Adipose tissue (tissue), 3 donors: ENCODE results near the gene RHCE. TPM values are rescaled to one million over a fixed set of nuclear protein-coding genes. Genes with fewer than 3 reads are reported as not detected.
"Not testable (repeated sequence)": the region's sequence is repeated elsewhere in the genome, so short reads cannot be mapped to it uniquely, and the experiment has no call there.

ENCODE experiments used
- H3K27ac ChIP-seq: one replicate; pipeline ENCODE4 v1.5.1; 2013; ENCODE audit warnings: low read depth, low read length
- WGBS, 3 donors: extraction: QIAGEN DNeasy Blood & Tissue Kit; methylation state at CpG; one replicate each; pipeline ENCODE4 v1.1.7; 2013; 5-methylcytosine and 5-hydroxymethylcytosine counted together
- polyA plus RNA-seq, 3 donors: library from polyadenylated mRNA; stranded (reverse); fragments of 200-250 nt; gene quantifications; one replicate each; pipeline ENCODE4 v1.2.3, GENCODE V29; 2013
- donor health status: healthy with polysubstance abuse.
- donor health status: Bipolar disorder and iron deficiency.
- donor health status: healthy.

RHCE gene
- polyA plus RNA-seq, 3 donors, result 0.10 to 0.30 TPM; not detected in 1

GRCh38 chr1:25328791-25329185 lies 91.8 kb downstream of the RHCE start:
- 40 to 72% (median 47%) methylated on average over 4 of the region's 4 CpGs for WGBS, 3 donors

GRCh38 chr1:25327864-25328790 lies 92.5 kb downstream of the RHCE start:
- no CpG with 5 or more reads among the region's 17 CpGs for WGBS, 3 donors
- H3K27ac ChIP-seq, result not testable (repeated sequence)

More at GRCh38 chr1:25328791-25329185, 91.8 kb downstream of the RHCE start:
- not testable (repeated sequence) for H3K27ac ChIP-seq

DNA sequence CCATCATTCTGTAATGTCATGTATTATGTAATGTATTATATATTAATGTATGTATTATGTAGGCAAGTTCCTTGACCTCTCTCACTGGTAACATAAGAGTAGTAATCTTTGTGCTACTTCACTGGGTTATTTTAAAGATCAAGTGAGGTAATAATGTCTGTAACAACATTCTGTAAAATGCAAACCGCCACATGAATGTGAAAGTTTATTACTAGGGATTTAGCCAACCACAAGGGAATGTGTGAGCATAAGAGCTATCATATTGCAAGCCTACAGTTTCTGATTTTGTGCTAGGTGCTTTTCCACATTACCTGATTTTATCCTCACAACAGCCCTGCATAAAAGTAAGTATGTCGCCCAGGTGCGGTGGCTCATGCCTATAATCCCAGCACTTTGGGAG lies 96.2 kb downstream of the RHCE start:
- 98 to 100% (median 100%) methylated on average over 3 of the region's 3 CpGs for WGBS, 3 donors
- not testable (repeated sequence) for H3K27ac ChIP-seq

DNA sequence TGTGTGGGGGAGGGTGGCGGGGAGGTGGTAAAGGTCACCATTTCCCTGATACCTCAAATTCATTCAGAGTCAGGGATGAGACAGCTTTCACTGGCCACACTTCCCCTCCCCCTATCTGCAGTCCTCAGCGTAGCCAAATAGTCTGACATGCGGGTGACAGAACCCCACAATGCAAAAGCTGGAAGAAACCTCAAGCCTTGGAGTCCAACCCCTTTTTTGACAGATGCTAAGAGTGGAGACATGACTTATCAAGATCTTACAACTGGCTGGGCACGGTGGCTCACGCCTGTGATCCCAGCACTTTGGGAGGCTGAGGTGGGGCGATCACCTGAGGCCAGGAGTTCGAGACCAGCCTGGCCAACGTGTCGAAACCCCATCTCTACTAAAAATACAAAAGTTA lies 98.5 kb downstream of the RHCE start:
- H3K27ac ChIP-seq, result not testable (repeated sequence)
- WGBS, 3 donors, result 89 to 93% (median 92%) methylated on average over 8 of the region's 9 CpGs

GRCh38 chr1:25320314-25320938 lies 100.2 kb downstream of the RHCE start:
- not testable (repeated sequence) for H3K27ac ChIP-seq
- 66 to 89% (median 77%) methylated on average over 9 of the region's 9 CpGs for WGBS, 3 donors

DNA sequence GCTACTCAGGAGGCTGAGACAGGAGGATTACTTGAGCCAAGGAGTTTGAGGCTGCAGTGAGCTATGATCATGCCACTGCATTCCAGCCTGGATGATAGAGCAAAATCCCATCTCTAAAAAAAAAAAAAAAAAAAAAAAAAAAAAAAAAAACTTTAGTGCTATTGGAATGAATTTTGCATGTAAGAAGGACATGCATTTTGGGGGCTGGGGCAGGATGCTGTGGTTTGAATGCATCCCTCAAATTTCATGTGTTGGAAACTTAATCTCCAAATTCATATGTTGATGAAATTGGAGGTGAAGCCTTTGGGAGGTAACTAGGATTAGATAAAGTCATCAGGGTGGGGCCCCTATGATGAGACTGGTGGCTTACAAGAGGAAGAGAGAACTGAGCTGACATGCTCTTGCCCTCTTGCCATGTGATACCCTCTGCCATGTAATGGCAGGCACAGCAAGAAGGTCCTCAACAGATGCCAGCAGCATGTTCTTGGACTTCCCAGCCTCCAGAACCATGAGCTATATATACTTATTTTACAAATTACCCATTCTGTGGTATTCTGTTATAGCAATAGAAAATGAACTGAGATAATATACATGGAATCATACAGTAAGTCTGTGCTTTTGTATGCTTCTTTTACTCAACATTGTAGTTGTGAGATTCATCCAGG lies 107.7 kb downstream of the RHCE start:
- H3K27ac ChIP-seq, result not testable (repeated sequence)

Other genes with a start within 250 kb of the RHCE start
- 10 to 100 TPM; 43.3 to 98.3 (median 45.5) TPM for gene SYF2, start 188.3 kb downstream of the RHCE start, polyA plus RNA-seq
- 10 to 100 TPM; 39.4 to 87.5 (median 46.0) TPM for gene RSRP1, start 173.4 kb downstream of the RHCE start, polyA plus RNA-seq
- not detected for gene RHD, start 148.3 kb downstream of the RHCE start, polyA plus RNA-seq
- 10 to 100 TPM; 33.3 to 87.3 (median 79.2) TPM for gene TMEM50A, start 82.5 kb downstream of the RHCE start, polyA plus RNA-seq
- 10 to 100 TPM in 1 of 3 donors, 1 to 10 TPM in 2; 3.8 to 16.7 (median 6.4) TPM for gene MACO1, start 10.1 kb upstream of the RHCE start, polyA plus RNA-seq
- 10 to 100 TPM; 11.3 to 22.8 (median 12.7) TPM for gene LDLRAP1, start 122.8 kb upstream of the RHCE start, polyA plus RNA-seq
- 10 to 100 TPM in 2 of 3 donors, 1 to 10 TPM in 1; 3.1 to 18.2 (median 12.4) TPM for gene MAN1C1, start 196.0 kb upstream of the RHCE start, polyA plus RNA-seq